ENCODE results near the gene DLK1. TPM values are rescaled to one million over a fixed set of nuclear protein-coding genes. Genes with fewer than 3 reads are reported as not detected.

The DLK1 gene
- total RNA-seq, 2 donors from 2014 or later = 26.2 to 33.0 TPM

- Histone ChIP-seq H3K9me3 (no peaks in the 10 kb centered on the region), H3K27ac (no peak overlapping the region), H3K36me3 (replicated peaks in 1 of 2; ENCODE audit: insufficient read depth in 1 of 2, low read depth in 2 of 2) (no peaks in the 10 kb centered on the region), H3K4me3 (no peak overlapping the region), H3K27me3 (no peaks in the 10 kb centered on the region), H3K4me1 (no peaks in the 10 kb centered on the region)
- DNase-seq (no peak), ATAC-seq (no peak)
- 51 to 63% methylated on average over 5 of the region's 5 CpGs for WGBS, 2 donors
- intact Hi-C loops (cut with DNase I) = no loop called here
- no peak for TF ChIP-seq POLR2A (IDR thresholded peaks at IDR 0.05)
- no peak for TF ChIP-seq CTCF (IDR thresholded peaks at IDR 0.05)
Observed at GRCh38 chr14:100721568-100721967, 5.1 kb upstream of the DLK1 start.

GRCh38 chr14:100722367-100722766, 4.3 kb upstream of the DLK1 start:
- TF ChIP-seq POLR2A (IDR thresholded peaks at IDR 0.05) (no peak), CTCF (IDR thresholded peaks at IDR 0.05) (no peak)
- intact Hi-C loops (cut with DNase I) = no loop called here
- Histone ChIP-seq H3K36me3 (replicated peaks in 1 of 2; ENCODE audit: insufficient read depth in 1 of 2, low read depth in 2 of 2) (no peaks in the 10 kb centered on the region), H3K27me3 (peaks cover 0 to 2% of the 10 kb centered on the region in 2 donors), H3K4me1 (no peaks in the 10 kb centered on the region), H3K27ac (no peak overlapping the region), H3K4me3 (no peak overlapping the region), H3K9me3 (no peaks in the 10 kb centered on the region)
- no peak for DNase-seq
- ATAC-seq = no peak
- 78 to 83% methylated on average over 4 to 5 of the region's 5 CpGs for WGBS, 2 donors

- TF ChIP-seq POLR2A (IDR thresholded peaks at IDR 0.05) (no peak), CTCF (IDR thresholded peaks at IDR 0.05) (no peak)
- no peaks in the 10 kb centered on the region for H3K4me1 ChIP-seq
- peaks cover 0 to 11% of the 10 kb centered on the region in 2 donors for H3K27me3 ChIP-seq
- H3K27ac ChIP-seq = no peak overlapping the region
- H3K36me3 ChIP-seq (replicated peaks in 1 of 2; ENCODE audit: insufficient read depth in 1 of 2, low read depth in 2 of 2) = no peaks in the 10 kb centered on the region
- H3K4me3 ChIP-seq = no peak overlapping the region
- intact Hi-C loops (cut with DNase I) = no loop called here
- no peaks in the 10 kb centered on the region for H3K9me3 ChIP-seq
- DNase-seq = no peak
- WGBS, 2 donors = 54 to 58% methylated on average over 17 to 18 of the region's 21 CpGs
- ATAC-seq = no peak
Observed at GRCh38 chr14:100723135-100723829, 3.4 kb upstream of the DLK1 start.

GRCh38 chr14:100723830-100724437, 2.8 kb upstream of the DLK1 start:
- no peak for TF ChIP-seq CTCF (IDR thresholded peaks at IDR 0.05)
- no peak for TF ChIP-seq POLR2A (IDR thresholded peaks at IDR 0.05)
- intact Hi-C loops (cut with DNase I) = no loop called here
- Histone ChIP-seq H3K36me3 (replicated peaks in 1 of 2; ENCODE audit: insufficient read depth in 1 of 2, low read depth in 2 of 2) (no peaks in the 10 kb centered on the region), H3K27me3 (peaks cover 0 to 12% of the 10 kb centered on the region in 2 donors), H3K4me1 (no peaks in the 10 kb centered on the region), H3K4me3 (no peak overlapping the region), H3K9me3 (no peaks in the 10 kb centered on the region), H3K27ac (no peak overlapping the region)
- ATAC-seq (no peak), DNase-seq (no peak)
- 64 to 74% methylated on average over 12 to 13 of the region's 14 CpGs for WGBS, 2 donors

Measured in body of pancreas (tissue), 4 donors.